Endothelial cell of umbilical vein (primary cell): Measurements from ENCODE around the gene RNASEH2B. TPM values are rescaled to one million over a fixed set of nuclear protein-coding genes. Genes with fewer than 3 reads are reported as not detected.

Experiments
- BruUV-seq: library from RNA; stranded (reverse); fragments of 400-500 nt; replicated peaks from 2 replicates; lab custom pipeline; 2021; lab: Mats Ljungman, UMichigan
- CTCF ChIA-PET: fragments of 300-600, 350-600 bp; sonication (Branson Sonifier 250); formaldehyde crosslinking; loops from one replicate; lab custom pipeline; 2021; ENCODE audit warnings: antibody characterized with exemption, inconsistent platforms; lab: Charles Lee
- POLR2A ChIA-PET: fragments of 300-600, 350-600 bp; sonication (Branson Sonifier 250); formaldehyde crosslinking; loops from one replicate; lab custom pipeline; 2021; ENCODE audit warnings: antibody characterized with exemption, inconsistent platforms; lab: Charles Lee
- DNase-seq: peaks from one replicate; pipeline ENCODE4 v3.0.0-alpha.2; 2011; ENCODE audit warnings: low read depth, low spot score
- FAIRE-seq: peaks from 2 replicates; lab custom pipeline; 2011; peaks lifted over from hg19 to GRCh38; lab: Jason Lieb, UNC
- H2AFZ ChIP-seq: 2 replicates; pipeline ENCODE4 v1.6.0; 2012; ENCODE audit warnings: low read depth, low read length, control low read depth, inconsistent platforms
- H3K27ac ChIP-seq: 2 replicates; pipeline ENCODE4 v1.5.1; 2011; ENCODE audit warnings: low read depth, mild to moderate bottlenecking, control low read depth, low read length, moderate library complexity; ENCODE audit not compliant: insufficient read depth
- H3K27me3 ChIP-seq, 2 experiments: 2 replicates each; pipeline versions ENCODE4 v1.6.0 to v1.6.1; 2011; ENCODE audit warnings: low read length in 2 of 2, mixed read lengths in 1 of 2; ENCODE audit not compliant: control insufficient read depth in 2 of 2, insufficient read depth in 2 of 2
- H3K36me3 ChIP-seq, 2 experiments: 2 replicates in 1 of 2; 3 replicates in 1 of 2; pipeline ENCODE4 v1.5.1; 2011; ENCODE audit warnings: low read length in 2 of 2, mild to moderate bottlenecking in 1 of 2, moderate library complexity in 1 of 2; ENCODE audit not compliant: control insufficient read depth in 2 of 2, insufficient read depth in 2 of 2; ENCODE audit errors: extremely low read depth in 1 of 2
- H3K4me1 ChIP-seq: 3 replicates; pipeline ENCODE4 v1.5.1; 2011; ENCODE audit warnings: mild to moderate bottlenecking, low read length; ENCODE audit not compliant: control insufficient read depth, insufficient read depth; ENCODE audit errors: extremely low read depth
- H3K4me2 ChIP-seq: 2 replicates; pipeline ENCODE4 v1.6.1; 2011; ENCODE audit warnings: low read length, control low read depth, mixed read lengths; ENCODE audit not compliant: insufficient read depth
- H3K4me3 ChIP-seq, 3 experiments: fragments of 200-600 bp in 1 of 3; sonication (generic), shearing (Covaris generic) in 1 of 3; replicated peaks in 1 of 3; 2 replicates each; pipeline ENCODE4 v1.5.1; 2011 to 2016; ENCODE audit warnings: control low read depth in 3 of 3, low read length in 3 of 3, mild to moderate bottlenecking in 2 of 3, inconsistent platforms in 1 of 3, low read depth in 1 of 3, moderate library complexity in 1 of 3; ENCODE audit not compliant: insufficient read depth in 1 of 3
- H3K79me2 ChIP-seq: 2 replicates; pipeline ENCODE4 v1.6.0; 2012; ENCODE audit warnings: low read length, inconsistent platforms; ENCODE audit not compliant: control insufficient read depth, insufficient read depth
- H3K9ac ChIP-seq: replicated peaks from 2 replicates; pipeline ENCODE3; 2011; ENCODE audit warnings: low read length, control low read depth; ENCODE audit not compliant: insufficient read depth; ENCODE audit errors: extremely low read depth
- H3K9me1 ChIP-seq: replicated peaks from 3 replicates; pipeline ENCODE4 v1.6.0; 2011; ENCODE audit warnings: mild to moderate bottlenecking, low read length; ENCODE audit not compliant: control insufficient read depth, insufficient read depth; ENCODE audit errors: extremely low read depth
- H3K9me3 ChIP-seq: replicated peaks from 2 replicates; pipeline ENCODE4 v1.5.1; 2012; ENCODE audit warnings: low read length, inconsistent platforms; ENCODE audit not compliant: control insufficient read depth, insufficient read depth
- H4K20me1 ChIP-seq: replicated peaks from 2 replicates; pipeline ENCODE3; 2011; ENCODE audit warnings: mild to moderate bottlenecking, low read length; ENCODE audit not compliant: control insufficient read depth, insufficient read depth; ENCODE audit errors: extremely low read depth
- MAX ChIP-seq: IDR thresholded peaks from 2 replicates; pipeline ENCODE4 v1.6.1; 2011; ENCODE audit not compliant: insufficient read depth, insufficient read length
- dilution Hi-C: fragments of 300-500 bp; cut with MboI; formaldehyde crosslinking; loops from one replicate; pipeline ENCODE4 v1.15.0; 2019; ENCODE audit warnings: low sequenced_read_pairs; ENCODE audit not compliant: extremely low pct_ligation_motif_present
- intact Hi-C: fragments of 100-400 bp; cut with micrococcal nuclease; formaldehyde crosslinking; loops from one replicate; pipeline ENCODE4 v1.10.0; 2022
- polyA plus RNA-seq, 4 experiments: library from polyadenylated mRNA; depleted of rRNA in 3 of 4; stranded (reverse) in 3 of 4; unstranded in 1 of 4; fragments of >200 nt; gene quantifications; 2 replicates each; pipeline versions ENCODE4 v1.2.1 to v1.2.3, GENCODE V29; 2011 to 2012; ENCODE audit warnings: missing spikeins in 1 of 4
- total RNA-seq: library from RNA; stranded (reverse); gene quantifications from 2 replicates; pipeline ENCODE4 v1.2.3, GENCODE V29; 2021
- TF ChIP-seq, protein P1 (sequence below), 2 donors: IDR thresholded peaks; 1 replicate in 1 of 2; 2 replicates in 1 of 2; pipeline ENCODE4 v1.5.1; 2011; ENCODE audit warnings: low read length in 2 of 2, mild to moderate bottlenecking in 2 of 2, moderate library complexity in 2 of 2, control low read depth in 1 of 2, inconsistent platforms in 1 of 2, low read depth in 1 of 2; ENCODE audit not compliant: insufficient read depth in 1 of 2; ENCODE audit errors: extremely low read depth in 1 of 2

The RNASEH2B gene
- total and polyA plus RNA-seq, 2 donors (not counting 3 experiments of a cell fraction or from before 2014, with no cell fraction given) = 8.9 to 25.1 TPM

- H3K79me2 ChIP-seq = peaks cover 32% of the 10 kb centered on the region
- H3K36me3 ChIP-seq = no peaks in the 10 kb centered on the region
- no peak overlapping the region for H3K9ac ChIP-seq
- ChIA-PET POLR2A (interaction anchor here (0.8 to 1.4 kb wide), 2 partner anchors 915 to 936 kb away, joined by 3 to 5 read pairs; no protein-coding TSS in a partner anchor), CTCF (interaction anchor here (0.6 to 6.0 kb wide), 57 partner anchors 8 to 1260 kb away, joined by 3 to 96 read pairs (median 4); partner anchors contain the start of genes SPRYD7 and TRIM13)
- no peak overlapping the region for H3K27ac ChIP-seq
- no peak for TF ChIP-seq MAX
- TF ChIP-seq, protein P1, sequence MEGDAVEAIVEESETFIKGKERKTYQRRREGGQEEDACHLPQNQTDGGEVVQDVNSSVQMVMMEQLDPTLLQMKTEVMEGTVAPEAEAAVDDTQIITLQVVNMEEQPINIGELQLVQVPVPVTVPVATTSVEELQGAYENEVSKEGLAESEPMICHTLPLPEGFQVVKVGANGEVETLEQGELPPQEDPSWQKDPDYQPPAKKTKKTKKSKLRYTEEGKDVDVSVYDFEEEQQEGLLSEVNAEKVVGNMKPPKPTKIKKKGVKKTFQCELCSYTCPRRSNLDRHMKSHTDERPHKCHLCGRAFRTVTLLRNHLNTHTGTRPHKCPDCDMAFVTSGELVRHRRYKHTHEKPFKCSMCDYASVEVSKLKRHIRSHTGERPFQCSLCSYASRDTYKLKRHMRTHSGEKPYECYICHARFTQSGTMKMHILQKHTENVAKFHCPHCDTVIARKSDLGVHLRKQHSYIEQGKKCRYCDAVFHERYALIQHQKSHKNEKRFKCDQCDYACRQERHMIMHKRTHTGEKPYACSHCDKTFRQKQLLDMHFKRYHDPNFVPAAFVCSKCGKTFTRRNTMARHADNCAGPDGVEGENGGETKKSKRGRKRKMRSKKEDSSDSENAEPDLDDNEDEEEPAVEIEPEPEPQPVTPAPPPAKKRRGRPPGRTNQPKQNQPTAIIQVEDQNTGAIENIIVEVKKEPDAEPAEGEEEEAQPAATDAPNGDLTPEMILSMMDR (IDR thresholded peaks at IDR 0.05; ENCODE audit: extremely low read depth in 1 of 2, insufficient read depth in 1 of 2, low read depth in 1 of 2, low read length in 2 of 2) = peak; percentile 83 to 86
- intact Hi-C loops = loop anchor here (1.0 to 10.0 kb wide), 7 partner anchors 105 to 936 kb away; partner anchors contain the start of gene TRIM13
- FAIRE-seq = peak; percentile 93
- dilution Hi-C loops = no loop called here
- H2AFZ ChIP-seq = no peak overlapping the region
- no TSS peak for BruUV-seq
- DNase-seq = peak; percentile 78
- H3K4me1 ChIP-seq = peaks cover 29% of the 10 kb centered on the region
- no peaks in the 10 kb centered on the region for H3K27me3 ChIP-seq
- no peaks in the 10 kb centered on the region for H3K9me3 ChIP-seq
- H3K4me2 ChIP-seq = peak overlapping the region; percentile 83
- no peaks in the 10 kb centered on the region for H3K9me1 ChIP-seq
- H4K20me1 ChIP-seq = no peaks in the 10 kb centered on the region
- no peak overlapping the region for H3K4me3 ChIP-seq
These were observed 2.6 kb downstream of the RNASEH2B start for GRCh38 chr13:50911937-50912795.
